Measurements from ENCODE around the gene PLB1. TPM values are rescaled to one million over a fixed set of nuclear protein-coding genes. Genes with fewer than 3 reads are reported as not detected.

PLB1 gene
- total RNA-seq, 2 experiments from 2014 or later, result not detected

GRCh38 chr2:28617502-28618184 lies 121.8 kb downstream of the PLB1 start:
- H3K9me2 ChIP-seq (ENCODE audit: insufficient read depth, low read length), result no peaks in the 10 kb centered on the region
- no peak for DNase-seq (ENCODE audit: low spot score)
- H3K79me2 ChIP-seq (ENCODE audit: insufficient read depth, low read depth, low read length), result no peaks in the 10 kb centered on the region
- H4K20me1 ChIP-seq (ENCODE audit: insufficient read depth, low read length), result no peaks in the 10 kb centered on the region
- POLR2A ChIA-PET, result interaction anchor here (0.7 kb wide), 1 partner anchor 45 kb away, joined by 3 read pairs; no protein-coding TSS in a partner anchor
- no peak overlapping the region for H2AFZ ChIP-seq (ENCODE audit: low read length)
- CTCF ChIA-PET (ENCODE audit: unreplicated experiment), result no interaction called here
- TF ChIP-seq EZH2phosphoT487 (IDR thresholded peaks at IDR 0.05; ENCODE audit: borderline replicate concordance, low read depth, low read length) (no peak), CTCF (conservative IDR thresholded peaks at IDR 0.05; ENCODE audit: low read length) (no peak)
- H3K27ac ChIP-seq (ENCODE audit: low read depth, low read length, poor library complexity, severe bottlenecking), result no peak overlapping the region
- intact Hi-C loops (cut with micrococcal nuclease; ENCODE audit: unreplicated experiment), result no loop called here
- no peaks in the 10 kb centered on the region for H3K9me3 ChIP-seq (ENCODE audit: low read length)
- H3K4me3 ChIP-seq (ENCODE audit: low read depth, low read length, poor library complexity, severe bottlenecking), result no peak overlapping the region
- peaks cover 6% of the 10 kb centered on the region for H3K4me1 ChIP-seq (ENCODE audit: insufficient read depth, low read length, poor library complexity, severe bottlenecking)
- BruUV-seq (replicated peaks), result no TSS peak
- H3K4me2 ChIP-seq (ENCODE audit: low read length), result no peak overlapping the region
- H3K36me3 ChIP-seq (ENCODE audit: insufficient read depth, low read length), result no peaks in the 10 kb centered on the region

- Histone ChIP-seq H4K20me1 (ENCODE audit: insufficient read depth, low read length) (no peaks in the 10 kb centered on the region), H3K9me2 (ENCODE audit: insufficient read depth, low read length) (no peaks in the 10 kb centered on the region), H3K4me3 (ENCODE audit: low read depth, low read length, poor library complexity, severe bottlenecking) (no peak overlapping the region), H3K27ac (ENCODE audit: low read depth, low read length, poor library complexity, severe bottlenecking) (no peak overlapping the region), H3K9me3 (ENCODE audit: low read length) (no peaks in the 10 kb centered on the region), H2AFZ (ENCODE audit: low read length) (no peak overlapping the region), H3K4me1 (ENCODE audit: insufficient read depth, low read length, poor library complexity, severe bottlenecking) (peaks cover 6% of the 10 kb centered on the region), H3K4me2 (ENCODE audit: low read length) (no peak overlapping the region), H3K36me3 (ENCODE audit: insufficient read depth, low read length) (no peaks in the 10 kb centered on the region), H3K79me2 (ENCODE audit: insufficient read depth, low read depth, low read length) (no peaks in the 10 kb centered on the region)
- intact Hi-C loops (cut with micrococcal nuclease; ENCODE audit: unreplicated experiment), result no loop called here
- TF ChIP-seq EZH2phosphoT487 (IDR thresholded peaks at IDR 0.05; ENCODE audit: borderline replicate concordance, low read depth, low read length), result no peak
- TF ChIP-seq CTCF (conservative IDR thresholded peaks at IDR 0.05; ENCODE audit: low read length), result no peak
- no TSS peak for BruUV-seq (replicated peaks)
- ChIA-PET CTCF (ENCODE audit: unreplicated experiment) (no interaction called here), POLR2A (interaction anchor here (0.7 to 1.2 kb wide), 2 partner anchors 12 to 44 kb away, joined by 3 read pairs; no protein-coding TSS in a partner anchor)
- no peak for DNase-seq (ENCODE audit: low spot score)
Observed at GRCh38 chr2:28618221-28619141, 122.6 kb downstream of the PLB1 start.
